H1 (cell line): ENCODE results near the gene DELE1. TPM values are rescaled to one million over a fixed set of nuclear protein-coding genes. Genes with fewer than 3 reads are reported as not detected.

ENCODE experiments used
- BRCA1 ChIP-seq: IDR thresholded peaks from 2 replicates; pipeline ENCODE4 v1.6.1; 2012; ENCODE audit warnings: low read depth, low read length, improper control_type of control experiment
- E2F6 ChIP-seq: IDR thresholded peaks from 2 replicates; pipeline ENCODE4 v1.6.1; 2012; ENCODE audit warnings: inconsistent platforms
- HDAC2 ChIP-seq, 2 experiments: fragments of 300-600 bp in 1 of 2; sonication (generic) in 1 of 2; IDR thresholded peaks; 2 replicates each; pipeline ENCODE4 v1.6.1; 2011 to 2012; ENCODE audit warnings: low read depth in 2 of 2, low read length in 2 of 2, mild to moderate bottlenecking in 2 of 2, moderate library complexity in 2 of 2, borderline replicate concordance in 1 of 2, inconsistent platforms in 1 of 2
- RAD21 ChIP-seq, 2 experiments: IDR thresholded peaks in 1 of 2; conservative IDR thresholded peaks in 1 of 2; 2 replicates each; pipeline ENCODE4 v1.6.1; 2011; ENCODE audit warnings: low read depth in 2 of 2, low read length in 2 of 2, improper control_type of control experiment in 1 of 2, inconsistent platforms in 1 of 2, mild to moderate bottlenecking in 1 of 2, moderate library complexity in 1 of 2
- RBBP5 ChIP-seq: IDR thresholded peaks from 2 replicates; pipeline ENCODE4 v1.7.1; 2012; ENCODE audit warnings: low read depth, mild to moderate bottlenecking, inconsistent platforms, low read length, moderate library complexity, borderline replicate concordance
- polyA plus RNA-seq, 7 experiments: library from polyadenylated mRNA; depleted of rRNA in 3 of 7; stranded (reverse) in 5 of 7; unstranded in 2 of 7; fragments of >200 nt in 5 of 7; fragments of 200-250 nt in 2 of 7; gene quantifications; 1 replicate in 5 of 7; 2 replicates in 1 of 7; 4 replicates in 1 of 7; pipeline versions ENCODE4 v1.2.1 to v1.2.3, GENCODE V29; 2011 to 2013; ENCODE audit warnings: missing spikeins in 2 of 7, mixed read lengths in 2 of 7
- total RNA-seq: library from RNA; stranded (reverse); fragmentation: NEBNext Ultra II Directional; extraction: Animal tissue kit (Norgen Biotek cat#: 25700); gene quantifications from 2 replicates; pipeline ENCODE4 v1.2.1, GENCODE V29; 2021

Gene DELE1
- total and polyA plus RNA-seq, 2 of the 8 experiments (the other 6 are each of a cell fraction or from before 2014, with no cell fraction given): 61.4 to 114 TPM

GRCh38 chr5:141958113-141958512 lies 34.4 kb downstream of the DELE1 start, which contains the start of gene PCDH12 (continued):
- TF ChIP-seq BRCA1 (no peak), E2F6 (no peak), HDAC2 (IDR thresholded peaks at IDR 0.05; ENCODE audit: borderline replicate concordance in 1 of 2, low read depth in 2 of 2, low read length in 2 of 2) (no peak), RAD21 (IDR thresholded peaks at IDR 0.05 in 1 of 2, conservative IDR thresholded peaks at IDR 0.05 in 1 of 2; ENCODE audit: low read depth in 2 of 2, low read length in 2 of 2) (no peak), RBBP5 (no peak)
